HG02870 (cell line): ENCODE results near the gene GDF9.
"Not testable (repeated sequence)": the region's sequence is repeated elsewhere in the genome, so short reads cannot be mapped to it uniquely, and the experiment has no call there.

Experiments
- ATAC-seq: cut with Tn5 transposase; IDR thresholded peaks from one replicate; pipeline ENCODE4 v1.9.1; 2021; ENCODE audit warnings: mild to moderate bottlenecking, moderate library complexity; ENCODE audit not compliant: unreplicated experiment

The GDF9 gene

GRCh38 chr5:132873119-132873929 lies 7.1 kb upstream of the GDF9 start, which contains the start of gene LEAP2:
TSS of gene LEAP2 (plus strand) at chr5:132873668. CDS start at chr5:132873695, 27 bp downstream.
- ATAC-seq, result no peak

GRCh38 chr5:132872788-132873118 lies 6.5 kb upstream of the GDF9 start:
- no peak for ATAC-seq

GRCh38 chr5:132871459-132872284 lies 5.4 kb upstream of the GDF9 start:
- ATAC-seq, result no peak

GRCh38 chr5:132870801-132871200 lies 4.5 kb upstream of the GDF9 start:
- no peak for ATAC-seq

- ATAC-seq, result no peak
These were observed 2.5 kb upstream of the GDF9 start for GRCh38 chr5:132868754-132869153.

GRCh38 chr5:132867046-132867451 lies 780 bp upstream of the GDF9 start:
- ATAC-seq, result no peak

GRCh38 chr5:132865668-132866341 lies 464 bp downstream of the GDF9 start:
- ATAC-seq, result peak; percentile 21

GRCh38 chr5:132860742-132861141 lies 5.5 kb downstream of the GDF9 start:
- no peak for ATAC-seq

- no peak for ATAC-seq
These were observed 6.3 kb downstream of the GDF9 start for GRCh38 chr5:132859889-132860437.

- ATAC-seq, result no peak
These were observed 10.3 kb downstream of the GDF9 start for GRCh38 chr5:132856011-132856410.

- ATAC-seq, result not testable (repeated sequence)
These were observed 11.3 kb downstream of the GDF9 start for GRCh38 chr5:132854992-132855391.

- ATAC-seq, result no peak
These were observed 12.0 kb downstream of the GDF9 start for GRCh38 chr5:132854301-132854700.

GRCh38 chr5:132853790-132854189 lies 12.5 kb downstream of the GDF9 start:
- no peak for ATAC-seq

GRCh38 chr5:132853323-132853722 lies 12.9 kb downstream of the GDF9 start:
- ATAC-seq, result no peak

GRCh38 chr5:132850066-132850465 lies 16.2 kb downstream of the GDF9 start:
- ATAC-seq, result no peak

GRCh38 chr5:132849347-132849746 lies 16.9 kb downstream of the GDF9 start:
- ATAC-seq, result no peak

GRCh38 chr5:132848270-132848669 lies 18.0 kb downstream of the GDF9 start:
- ATAC-seq, result no peak

- no peak for ATAC-seq
These were observed 25.0 kb downstream of the GDF9 start for GRCh38 chr5:132841305-132841704.

GRCh38 chr5:132840896-132841295 lies 25.4 kb downstream of the GDF9 start:
- ATAC-seq, result no peak

GRCh38 chr5:132840313-132840712 lies 26.0 kb downstream of the GDF9 start:
- no peak for ATAC-seq
